Measurements from ENCODE around the gene TMCO4. TPM values are rescaled to one million over a fixed set of nuclear protein-coding genes. Genes with fewer than 3 reads are reported as not detected.

Gene TMCO4
- total and polyA plus RNA-seq, 2 of the 8 experiments (the other 6 are each of a cell fraction or from before 2014, with no cell fraction given): 3.0 to 3.1 TPM

- H3K79me2 ChIP-seq (ENCODE audit: control insufficient read depth in 1 of 2, insufficient read depth in 2 of 2, low read length in 2 of 2): no peaks in the 10 kb centered on the region
- H3K36me3 ChIP-seq (ENCODE audit: control insufficient read depth in 2 of 4, insufficient read depth in 4 of 4, low read length in 3 of 4): no peaks in the 10 kb centered on the region
- no peak overlapping the region for H2BK15ac ChIP-seq (ENCODE audit: low read length)
- no peaks in the 10 kb centered on the region for H3K23me2 ChIP-seq (ENCODE audit: low read depth, low read length)
- WGBS, 2 experiments (ENCODE audit: extremely low coverage in 1 of 2, insufficient coverage in 1 of 2, insufficient read length in 1 of 2, insufficient replicate concordance in 2 of 2, low coverage in 1 of 2, low lambda C conversion rate in 2 of 2, missing lambda C conversion rate in 1 of 2): 87% methylated on average over 3 of the region's 3 CpGs; no CpG with 5 or more reads in 1 of the 2 experiments
- ChIA-PET CTCF (ENCODE audit: partially characterized antibody) (interaction anchor here (1.3 kb wide), 1 partner anchor 15 kb away, joined by 3 read pairs; no protein-coding TSS in a partner anchor), POLR2A (ENCODE audit: partially characterized antibody) (no interaction called here)
- H3K4ac ChIP-seq (replicated peaks; ENCODE audit: insufficient read length, low read depth, low read length): no peak overlapping the region
- no peak overlapping the region for H4K5ac ChIP-seq (ENCODE audit: insufficient read length, low read depth, low read length)
- no peak overlapping the region for H3K4me2 ChIP-seq (ENCODE audit: insufficient read depth in 1 of 2, low read depth in 2 of 2, low read length in 2 of 2)
- H3K9ac ChIP-seq (replicated peaks in 1 of 4; ENCODE audit: extremely low read depth in 1 of 4, low read depth in 3 of 4, low read length in 3 of 4): no peak overlapping the region
- no peaks in the 10 kb centered on the region for H4K20me1 ChIP-seq (replicated peaks in 1 of 2; ENCODE audit: control insufficient read depth in 1 of 2, insufficient read depth in 2 of 2, low read length in 2 of 2)
- no peak overlapping the region for H3K23ac ChIP-seq (ENCODE audit: insufficient read length)
- H3K27me3 ChIP-seq (replicated peaks in 1 of 4; ENCODE audit: control insufficient read depth in 3 of 4, extremely low read depth in 1 of 4, insufficient read depth in 3 of 4, low read length in 3 of 4): no peaks in the 10 kb centered on the region
- DNase-seq (ENCODE audit: low read depth in 1 of 2, low spot score in 2 of 2): no peak
- FAIRE-seq: no peak
- H3K27ac ChIP-seq (ENCODE audit: low read depth, low read length): no peak overlapping the region
- H3K14ac ChIP-seq (ENCODE audit: insufficient read length): no peak overlapping the region
- H2BK20ac ChIP-seq (ENCODE audit: low read length): no peak overlapping the region
- H3K79me1 ChIP-seq (ENCODE audit: low read depth, low read length): no peaks in the 10 kb centered on the region
- no peak overlapping the region for H4K91ac ChIP-seq (replicated peaks; ENCODE audit: insufficient read length, low read length)
- H3K18ac ChIP-seq (ENCODE audit: extremely low read depth, low read length): no peak overlapping the region
- no peaks in the 10 kb centered on the region for H3K9me3 ChIP-seq (ENCODE audit: insufficient read depth in 2 of 2, low read depth in 1 of 2, low read length in 1 of 2)
- no peaks in the 10 kb centered on the region for H3K4me1 ChIP-seq (replicated peaks in 1 of 4; ENCODE audit: control insufficient read depth in 3 of 4, insufficient read depth in 4 of 4, low read length in 3 of 4)
- H3K56ac ChIP-seq (replicated peaks; ENCODE audit: insufficient read length, low read depth, low read length): no peak overlapping the region
- H2AK5ac ChIP-seq (ENCODE audit: low read depth, low read length): no peak overlapping the region
- TF ChIP-seq GABPA (IDR thresholded peaks at IDR 0.05; ENCODE audit: borderline replicate concordance, insufficient read depth, low read length) (no peak), TAF7 (optimal IDR thresholded peaks at IDR 0.05; ENCODE audit: borderline replicate concordance, low read depth, low read length) (no peak), SRF (IDR thresholded peaks at IDR 0.05; ENCODE audit: low read depth, low read length) (no peak)
- H2BK120ac ChIP-seq (replicated peaks; ENCODE audit: low read depth, low read length): no peak overlapping the region
- no peak overlapping the region for H2BK12ac ChIP-seq (ENCODE audit: low read depth, low read length)
- H3K4me3 ChIP-seq (ENCODE audit: extremely low read depth in 1 of 4, insufficient read depth in 2 of 4, low read depth in 3 of 4, low read length in 4 of 4): no peak overlapping the region
- no peak overlapping the region for H2BK5ac ChIP-seq (ENCODE audit: low read depth, low read length)
- H2AFZ ChIP-seq (ENCODE audit: low read length): no peak overlapping the region
- no peak overlapping the region for H4K8ac ChIP-seq (ENCODE audit: extremely low read depth, insufficient read depth, low read length)
Observed at GRCh38 chr1:19831441-19831840, 31.7 kb upstream of the TMCO4 start.

All from H1 (cell line).